Fibroblast of mammary gland (primary cell): Measurements from ENCODE around the gene ANKRD10.

Experiments
- DNase-seq: peaks from one replicate; pipeline ENCODE4 v3.0.0-alpha.2; 2010; ENCODE audit warnings: low read depth
- H3K4me3 ChIP-seq: 2 replicates; pipeline ENCODE4 v1.5.1; 2011; ENCODE audit warnings: low read depth, mild to moderate bottlenecking, low read length, moderate library complexity; ENCODE audit not compliant: control insufficient read depth
- TF ChIP-seq, protein P1 (sequence below): conservative IDR thresholded peaks from 2 replicates; pipeline ENCODE4 v1.5.1; 2011; ENCODE audit warnings: low read depth, low read length, inconsistent platforms; ENCODE audit not compliant: control insufficient read depth, insufficient read depth

The ANKRD10 gene

DNA sequence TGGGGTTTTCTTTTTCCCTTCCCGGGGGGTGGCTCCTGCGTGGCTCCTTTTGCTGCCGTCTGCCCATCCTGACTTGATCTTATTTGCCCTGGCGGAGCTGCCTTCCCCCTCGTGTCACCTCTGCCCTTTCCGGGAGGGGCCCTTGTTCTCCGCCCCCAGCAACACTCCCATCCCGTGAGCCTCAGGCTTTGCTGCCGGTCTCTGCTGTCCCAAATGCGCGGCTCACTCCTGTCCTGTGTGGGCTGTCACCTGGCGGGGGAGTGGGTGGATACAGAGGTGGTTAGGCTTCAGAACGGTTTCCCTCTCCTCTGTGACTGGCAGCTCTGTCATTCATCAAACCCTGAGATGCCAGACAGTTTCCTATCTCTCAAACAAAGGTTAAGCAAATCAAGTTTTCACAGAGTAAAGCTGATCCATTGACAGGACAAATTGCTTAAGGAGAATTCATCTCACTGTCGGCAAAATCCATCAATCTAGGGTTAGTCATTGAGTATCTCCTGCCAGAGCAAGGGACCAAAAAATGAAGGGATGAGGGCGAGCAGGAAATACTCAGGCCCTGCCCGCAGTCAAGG is 84.0 kb downstream of the ANKRD10 start:
- TF ChIP-seq, protein P1, sequence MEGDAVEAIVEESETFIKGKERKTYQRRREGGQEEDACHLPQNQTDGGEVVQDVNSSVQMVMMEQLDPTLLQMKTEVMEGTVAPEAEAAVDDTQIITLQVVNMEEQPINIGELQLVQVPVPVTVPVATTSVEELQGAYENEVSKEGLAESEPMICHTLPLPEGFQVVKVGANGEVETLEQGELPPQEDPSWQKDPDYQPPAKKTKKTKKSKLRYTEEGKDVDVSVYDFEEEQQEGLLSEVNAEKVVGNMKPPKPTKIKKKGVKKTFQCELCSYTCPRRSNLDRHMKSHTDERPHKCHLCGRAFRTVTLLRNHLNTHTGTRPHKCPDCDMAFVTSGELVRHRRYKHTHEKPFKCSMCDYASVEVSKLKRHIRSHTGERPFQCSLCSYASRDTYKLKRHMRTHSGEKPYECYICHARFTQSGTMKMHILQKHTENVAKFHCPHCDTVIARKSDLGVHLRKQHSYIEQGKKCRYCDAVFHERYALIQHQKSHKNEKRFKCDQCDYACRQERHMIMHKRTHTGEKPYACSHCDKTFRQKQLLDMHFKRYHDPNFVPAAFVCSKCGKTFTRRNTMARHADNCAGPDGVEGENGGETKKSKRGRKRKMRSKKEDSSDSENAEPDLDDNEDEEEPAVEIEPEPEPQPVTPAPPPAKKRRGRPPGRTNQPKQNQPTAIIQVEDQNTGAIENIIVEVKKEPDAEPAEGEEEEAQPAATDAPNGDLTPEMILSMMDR, result no peak

DNA sequence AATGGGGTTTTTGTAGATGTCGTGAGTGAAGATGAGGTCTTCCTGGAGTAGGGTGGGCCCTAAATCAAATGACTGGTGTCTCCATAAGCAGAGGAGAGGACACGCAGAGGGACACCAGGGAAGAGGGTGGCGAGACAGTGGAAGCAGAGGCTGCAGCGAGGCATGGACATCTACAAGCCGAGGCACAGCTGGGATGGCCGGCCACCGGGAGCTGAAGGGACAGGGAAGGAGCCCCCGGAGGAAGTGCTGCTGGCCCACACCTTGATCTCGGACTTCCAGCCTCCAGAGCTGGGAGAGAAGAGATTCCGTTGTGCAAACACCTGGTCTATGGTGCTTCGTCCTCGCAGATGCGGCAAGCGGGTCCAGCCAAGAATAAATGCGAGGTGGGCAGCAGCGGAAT is 84.5 kb downstream of the ANKRD10 start:
- no peak for DNase-seq
- H3K4me3 ChIP-seq, result no peak overlapping the region
- TF ChIP-seq, protein P1, result no peak

More for the DNA sequence above, 84.0 kb downstream of the ANKRD10 start:
- no peak overlapping the region for H3K4me3 ChIP-seq
- no peak for DNase-seq

DNA sequence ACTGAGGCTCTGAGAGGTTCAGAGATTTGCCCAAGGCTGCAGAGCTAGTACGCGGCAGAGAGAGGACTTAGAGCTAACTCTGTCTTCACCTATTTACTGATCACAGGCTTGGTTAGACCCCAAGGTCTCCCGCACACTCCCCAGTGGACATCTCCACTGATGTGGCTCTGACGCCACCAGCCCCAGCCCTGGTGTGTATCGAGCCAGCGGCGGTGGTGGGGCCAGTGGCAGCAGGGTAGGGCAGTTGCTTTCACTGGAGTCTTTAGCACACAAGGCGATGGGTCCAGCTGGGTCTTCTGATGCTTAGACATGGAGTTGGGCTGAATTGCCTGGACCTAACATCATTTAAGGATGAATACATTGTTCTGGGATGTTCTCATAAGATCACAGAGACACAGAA is 85.4 kb downstream of the ANKRD10 start:
- TF ChIP-seq, protein P1, result no peak
- no peak overlapping the region for H3K4me3 ChIP-seq

DNA sequence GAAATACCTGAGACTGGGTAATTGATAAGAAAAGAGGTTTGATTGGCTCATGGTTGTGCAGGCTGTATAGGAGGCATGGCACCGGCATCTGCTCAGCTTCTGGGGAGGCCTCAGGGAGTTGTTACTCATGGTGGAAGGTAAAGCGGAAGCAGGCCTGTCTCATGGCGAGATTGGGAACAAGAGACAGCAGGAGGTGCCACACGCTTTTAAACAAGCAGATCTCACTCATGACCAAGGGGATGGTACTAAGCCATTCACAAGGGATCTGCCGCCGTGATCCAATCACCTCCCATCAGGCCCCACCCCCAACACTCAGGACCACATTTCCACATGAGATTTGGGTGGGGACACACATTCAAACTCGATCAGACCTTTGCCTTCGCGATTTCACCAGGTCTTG is 86.2 kb downstream of the ANKRD10 start:
- no peak overlapping the region for H3K4me3 ChIP-seq
- TF ChIP-seq, protein P1, result no peak
- DNase-seq, result no peak

More for the DNA sequence above, 85.4 kb downstream of the ANKRD10 start:
- no peak for DNase-seq
